ENCODE results near the gene THUMPD3.

The THUMPD3 gene

DNA sequence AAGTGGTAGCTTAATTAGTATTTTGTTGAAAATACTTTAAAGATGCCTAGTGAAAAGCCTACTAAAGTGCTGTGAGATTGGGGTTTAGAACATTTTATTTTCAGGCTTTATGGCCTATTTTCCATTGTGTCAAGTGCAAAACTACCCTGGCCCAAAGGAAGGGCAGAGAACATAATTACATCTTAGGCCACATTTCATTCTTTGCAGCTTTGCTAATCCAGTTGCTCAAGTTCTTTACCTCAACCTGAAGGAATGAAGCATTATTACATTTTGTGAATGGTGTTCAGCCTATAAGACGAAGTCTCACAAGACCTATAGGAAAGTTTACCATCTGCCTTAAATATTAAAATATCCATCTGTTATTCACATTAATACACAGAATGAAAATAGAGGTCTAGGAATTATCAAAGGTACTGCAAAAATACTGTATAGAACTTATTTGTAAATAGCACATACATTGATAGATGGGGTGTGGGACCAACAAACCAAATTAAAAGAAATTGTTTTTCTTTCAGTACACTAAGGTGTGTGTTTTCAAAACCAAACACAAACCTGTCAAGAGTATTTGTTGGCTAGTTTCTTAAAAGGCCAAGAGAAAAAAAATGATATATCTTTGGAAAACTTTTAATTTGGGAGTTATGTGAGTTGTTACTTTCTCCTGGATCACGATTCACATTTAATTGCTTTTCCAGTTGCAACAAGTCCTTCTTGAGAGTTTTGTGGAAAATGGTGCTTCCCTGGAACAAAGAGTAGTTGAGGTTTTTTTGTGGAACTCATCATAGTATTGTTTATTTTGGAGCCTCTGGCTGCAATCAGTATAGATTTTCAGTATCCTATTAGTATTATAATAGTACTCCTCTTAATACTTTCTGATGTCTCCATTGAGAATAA lies 22.6 kb downstream of the THUMPD3 start:
- TF ChIP-seq CTCF (conservative IDR thresholded peaks at IDR 0.05; ENCODE audit: low read length): no peak
- TF ChIP-seq EZH2phosphoT487 (IDR thresholded peaks at IDR 0.05; ENCODE audit: borderline replicate concordance): no peak
- Histone ChIP-seq H3F3A (ENCODE audit: low read depth) (peaks cover 7% of the 10 kb centered on the region; the same call in 1 of the 2 replicates), H3K4me2 (ENCODE audit: low read depth, low read length, poor library complexity, severe bottlenecking) (no peak overlapping the region), H3K4me3 (ENCODE audit: low read length, poor library complexity, severe bottlenecking) (no peak overlapping the region), H2AFZ (ENCODE audit: low read length) (no peak overlapping the region), H3K36me3 (ENCODE audit: insufficient read depth, low read length) (peaks cover 80% of the 10 kb centered on the region), H3K9me3 (ENCODE audit: insufficient read depth, low read depth, low read length) (no peaks in the 10 kb centered on the region), H3K79me2 (ENCODE audit: insufficient read depth, low read length) (peaks cover 36% of the 10 kb centered on the region), H3K9me2 (replicated peaks; ENCODE audit: low read depth, low read length) (no peaks in the 10 kb centered on the region), H4K20me1 (ENCODE audit: insufficient read depth, low read length, poor library complexity, severe bottlenecking) (peaks cover 21% of the 10 kb centered on the region), H3K27me3 (ENCODE audit: insufficient read depth, low read length, poor library complexity, severe bottlenecking) (no peaks in the 10 kb centered on the region), H3K4me1 (ENCODE audit: insufficient read depth, low read length, poor library complexity, severe bottlenecking) (no peaks in the 10 kb centered on the region), H3K9ac (ENCODE audit: low read depth, low read length, poor library complexity, severe bottlenecking) (no peak overlapping the region)

DNA sequence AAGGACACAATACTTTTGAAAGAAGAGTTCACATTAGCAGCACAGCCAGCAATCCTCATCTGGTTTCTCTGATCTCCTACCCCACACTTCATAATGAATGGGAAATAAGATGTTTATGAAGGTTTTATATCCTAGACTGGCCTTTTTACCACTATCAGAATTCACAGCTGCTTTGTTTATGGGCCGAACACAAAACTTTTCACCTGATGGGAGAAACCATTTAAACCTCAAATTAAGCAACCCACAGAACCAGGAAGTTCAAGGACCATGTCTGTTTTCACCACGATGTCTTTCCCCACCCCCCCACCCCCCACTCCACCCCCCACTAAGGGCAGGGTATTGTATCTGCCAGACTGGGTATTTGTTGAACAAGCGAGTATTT lies 23.2 kb downstream of the THUMPD3 start:
- H3K4me3 ChIP-seq (ENCODE audit: low read length, poor library complexity, severe bottlenecking): no peak overlapping the region
- TF ChIP-seq CTCF (conservative IDR thresholded peaks at IDR 0.05; ENCODE audit: low read length) (no peak), EZH2phosphoT487 (IDR thresholded peaks at IDR 0.05; ENCODE audit: borderline replicate concordance) (no peak)
- no peaks in the 10 kb centered on the region for H3K4me1 ChIP-seq (ENCODE audit: insufficient read depth, low read length, poor library complexity, severe bottlenecking)
- no peaks in the 10 kb centered on the region for H3K27me3 ChIP-seq (ENCODE audit: insufficient read depth, low read length, poor library complexity, severe bottlenecking)
- peaks cover 82% of the 10 kb centered on the region for H3K36me3 ChIP-seq (ENCODE audit: insufficient read depth, low read length)
- no peaks in the 10 kb centered on the region for H3K9me3 ChIP-seq (ENCODE audit: insufficient read depth, low read depth, low read length)
- H3K79me2 ChIP-seq (ENCODE audit: insufficient read depth, low read length): peaks cover 40% of the 10 kb centered on the region
- H3K4me2 ChIP-seq (ENCODE audit: low read depth, low read length, poor library complexity, severe bottlenecking): no peak overlapping the region
- peaks cover 9% of the 10 kb centered on the region; the same call in 1 of the 2 replicates for H3F3A ChIP-seq (ENCODE audit: low read depth)
- peaks cover 28% of the 10 kb centered on the region for H4K20me1 ChIP-seq (ENCODE audit: insufficient read depth, low read length, poor library complexity, severe bottlenecking)
- H3K9me2 ChIP-seq (replicated peaks; ENCODE audit: low read depth, low read length): no peaks in the 10 kb centered on the region
- H2AFZ ChIP-seq (ENCODE audit: low read length): no peak overlapping the region
- H3K9ac ChIP-seq (ENCODE audit: low read depth, low read length, poor library complexity, severe bottlenecking): no peak overlapping the region

DNA sequence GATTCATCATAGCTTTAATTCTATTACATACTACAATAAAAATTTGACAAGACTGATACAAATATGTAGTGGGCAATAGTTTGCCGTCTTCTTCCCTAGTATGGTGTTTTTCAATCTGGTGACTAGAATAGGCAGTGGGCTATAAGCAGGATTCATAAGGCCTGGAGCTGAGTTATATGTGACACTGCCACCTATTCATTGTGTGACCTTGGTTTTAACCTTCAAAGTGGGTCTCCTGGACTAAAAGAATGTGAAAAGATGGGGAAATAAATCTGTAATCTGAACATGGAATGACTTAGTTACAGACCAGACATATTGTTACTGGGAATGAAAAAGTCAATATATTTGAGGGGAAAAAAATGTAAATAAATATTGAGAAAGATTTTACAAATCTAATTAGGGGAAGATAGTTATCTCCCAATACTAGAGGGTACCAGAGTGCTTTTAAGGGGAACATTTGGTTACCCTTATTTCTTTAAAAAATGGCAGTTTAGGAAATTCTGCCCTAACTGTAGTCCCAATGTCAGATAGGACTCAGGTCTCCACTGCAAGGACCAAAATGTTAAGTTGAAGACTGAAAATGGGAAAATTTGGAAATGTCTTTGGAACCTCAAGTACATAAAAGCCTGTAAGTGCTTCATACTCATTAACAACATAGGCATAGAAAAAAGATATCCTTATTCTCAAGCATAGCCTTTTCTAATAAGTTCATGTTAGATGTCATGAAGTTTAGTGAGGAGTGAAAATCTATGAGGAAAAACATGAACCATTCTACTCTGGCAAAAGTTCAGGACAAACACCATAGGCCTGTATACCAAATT lies 23.9 kb downstream of the THUMPD3 start:
- Histone ChIP-seq H3K4me3 (ENCODE audit: low read length, poor library complexity, severe bottlenecking) (no peak overlapping the region), H4K20me1 (ENCODE audit: insufficient read depth, low read length, poor library complexity, severe bottlenecking) (peaks cover 34% of the 10 kb centered on the region), H3K9me3 (ENCODE audit: insufficient read depth, low read depth, low read length) (no peaks in the 10 kb centered on the region), H3K36me3 (ENCODE audit: insufficient read depth, low read length) (peaks cover 85% of the 10 kb centered on the region), H3K4me2 (ENCODE audit: low read depth, low read length, poor library complexity, severe bottlenecking) (no peak overlapping the region), H3K9me2 (replicated peaks; ENCODE audit: low read depth, low read length) (no peaks in the 10 kb centered on the region), H2AFZ (ENCODE audit: low read length) (no peak overlapping the region), H3K9ac (ENCODE audit: low read depth, low read length, poor library complexity, severe bottlenecking) (no peak overlapping the region), H3K4me1 (ENCODE audit: insufficient read depth, low read length, poor library complexity, severe bottlenecking) (peaks cover 2% of the 10 kb centered on the region), H3K27me3 (ENCODE audit: insufficient read depth, low read length, poor library complexity, severe bottlenecking) (no peaks in the 10 kb centered on the region), H3K79me2 (ENCODE audit: insufficient read depth, low read length) (peaks cover 42% of the 10 kb centered on the region), H3F3A (ENCODE audit: low read depth) (peaks cover 9% of the 10 kb centered on the region; the same call in 1 of the 2 replicates)
- no peak for TF ChIP-seq EZH2phosphoT487 (IDR thresholded peaks at IDR 0.05; ENCODE audit: borderline replicate concordance)
- TF ChIP-seq CTCF (conservative IDR thresholded peaks at IDR 0.05; ENCODE audit: low read length): no peak
